Endothelial cell of umbilical vein (primary cell): ENCODE data around the gene MYADML2.
A peak's percentile ranks its signal among the peaks of the same experiment; 100 is the strongest.

Source experiments
- CTCF ChIP-seq, 2 donors: IDR thresholded peaks; 1 replicate in 1 of 2; 2 replicates in 1 of 2; pipeline ENCODE4 v1.5.1; 2011; ENCODE audit warnings: low read length in 2 of 2, mild to moderate bottlenecking in 2 of 2, moderate library complexity in 2 of 2, control low read depth in 1 of 2, inconsistent platforms in 1 of 2, low read depth in 1 of 2; ENCODE audit not compliant: insufficient read depth in 1 of 2; ENCODE audit errors: extremely low read depth in 1 of 2
- EZH2 ChIP-seq: IDR thresholded peaks from 2 replicates; pipeline ENCODE4 v1.6.1; 2012; ENCODE audit warnings: borderline replicate concordance, low read depth, mild to moderate bottlenecking, moderate library complexity, low read length, inconsistent platforms; ENCODE audit not compliant: severe bottlenecking
- GATA2 ChIP-seq: IDR thresholded peaks from 2 replicates; pipeline ENCODE4 v1.7.0; 2011; ENCODE audit warnings: low read depth, mild to moderate bottlenecking, moderate library complexity, mixed read lengths, low read length; ENCODE audit not compliant: insufficient read length, insufficient read depth
- JUN ChIP-seq: IDR thresholded peaks from 2 replicates; pipeline ENCODE4 v1.6.1; 2011; ENCODE audit warnings: borderline replicate concordance, low read depth; ENCODE audit not compliant: insufficient read length, insufficient read depth
- MAX ChIP-seq: IDR thresholded peaks from 2 replicates; pipeline ENCODE4 v1.6.1; 2011; ENCODE audit not compliant: insufficient read depth, insufficient read length
- MYC ChIP-seq: IDR thresholded peaks from one replicate; pipeline ENCODE4 v1.6.1; 2011; ENCODE audit warnings: mild to moderate bottlenecking, low read depth, low read length
- POLR2A ChIP-seq: IDR thresholded peaks from 2 replicates; pipeline ENCODE4 v1.6.1; 2012; ENCODE audit warnings: low read depth, mild to moderate bottlenecking, control low read depth, low read length
- POLR2AphosphoS5 ChIP-seq: IDR thresholded peaks from 2 replicates; pipeline ENCODE4 v1.6.1; 2012; ENCODE audit warnings: low read depth, mild to moderate bottlenecking, control low read depth, low read length, moderate library complexity; ENCODE audit not compliant: insufficient read depth

GRCh38 chr17:81902023-81902652, 44.9 kb downstream of the MYADML2 start, which contains the start of gene NPB:
- TF ChIP-seq CTCF (IDR thresholded peaks at IDR 0.05; ENCODE audit: extremely low read depth in 1 of 2, insufficient read depth in 1 of 2, low read depth in 1 of 2, low read length in 2 of 2), result no peak
- no peak for TF ChIP-seq POLR2A
- TF ChIP-seq MAX, result no peak
- no peak for TF ChIP-seq MYC
- peak; percentile 69 for TF ChIP-seq EZH2
- no peak for TF ChIP-seq JUN
- no peak for TF ChIP-seq POLR2AphosphoS5
- no peak for TF ChIP-seq GATA2
